WERI-Rb-1 (cell line): ENCODE results near the gene EPHX1.

Experiments
- DNase-seq: peaks from one replicate; pipeline ENCODE4 v3.0.0-alpha.2; 2020
- H3K27ac ChIP-seq: fragments of 250-450 bp; sonication (Bioruptor Pico); 2 replicates; pipeline ENCODE4 v1.5.1; 2020; ENCODE audit warnings: mild to moderate bottlenecking, moderate library complexity
- H3K27me3 ChIP-seq: fragments of 250-450 bp; sonication (Bioruptor Pico); 2 replicates; pipeline ENCODE4 v1.5.1; 2021; ENCODE audit warnings: mild to moderate bottlenecking, low read depth, moderate library complexity; ENCODE audit not compliant: insufficient read depth, severe bottlenecking
- H3K36me3 ChIP-seq: fragments of 250-450 bp; sonication (Bioruptor Pico); 2 replicates; pipeline ENCODE4 v1.5.1; 2020; ENCODE audit warnings: mild to moderate bottlenecking, moderate library complexity
- H3K4me3 ChIP-seq: 2 replicates; pipeline ENCODE4 v1.5.1; 2011; ENCODE audit warnings: low read depth, mild to moderate bottlenecking, control low read depth, low read length
- H3K9me3 ChIP-seq: fragments of 250-450 bp; sonication (Bioruptor Pico); 2 replicates; pipeline ENCODE4 v1.5.1; 2021; ENCODE audit warnings: mild to moderate bottlenecking, moderate library complexity; ENCODE audit not compliant: severe bottlenecking
- CTCF ChIP-seq: IDR thresholded peaks from 2 replicates; pipeline ENCODE4 v1.5.1; 2011; ENCODE audit warnings: low read depth, mild to moderate bottlenecking, control low read depth, inconsistent platforms, low read length

Gene EPHX1

GRCh38 chr1:225863167-225863566 lies 53.2 kb downstream of the EPHX1 start:
- TF ChIP-seq CTCF, result no peak
- DNase-seq, result no peak
- Histone ChIP-seq H3K36me3 (no peaks in the 10 kb centered on the region), H3K9me3 (no peaks in the 10 kb centered on the region), H3K27ac (no peak overlapping the region), H3K27me3 (no peaks in the 10 kb centered on the region), H3K4me3 (no peak overlapping the region)

DNA sequence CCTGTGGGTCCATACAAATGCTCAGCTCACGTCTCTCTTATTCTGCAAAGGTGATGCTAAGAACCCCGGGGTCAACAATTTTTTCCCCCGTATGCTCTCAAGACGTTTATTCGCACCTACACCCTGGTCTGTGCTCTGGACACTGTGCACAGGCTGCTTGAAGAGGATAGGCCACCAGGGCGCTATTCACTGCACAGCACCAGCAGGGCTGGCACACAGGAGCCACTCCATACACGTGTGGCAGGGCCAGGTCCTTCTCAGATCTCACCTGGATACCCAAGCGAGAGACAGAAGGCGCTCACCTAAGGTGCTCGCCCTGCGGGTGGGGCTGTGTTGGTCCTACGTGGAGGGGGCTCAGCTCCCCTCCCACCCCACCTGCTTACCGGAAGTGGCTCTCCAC lies 55.6 kb downstream of the EPHX1 start:
- no peak overlapping the region for H3K4me3 ChIP-seq
- no peaks in the 10 kb centered on the region for H3K9me3 ChIP-seq
- TF ChIP-seq CTCF, result no peak
- no peak overlapping the region for H3K27ac ChIP-seq
- no peaks in the 10 kb centered on the region for H3K27me3 ChIP-seq
- DNase-seq, result no peak
- H3K36me3 ChIP-seq, result no peaks in the 10 kb centered on the region

- Histone ChIP-seq H3K27ac (no peak overlapping the region), H3K36me3 (no peaks in the 10 kb centered on the region), H3K9me3 (no peaks in the 10 kb centered on the region), H3K4me3 (no peak overlapping the region), H3K27me3 (no peaks in the 10 kb centered on the region)
- TF ChIP-seq CTCF, result no peak
- DNase-seq, result no peak
Observed at GRCh38 chr1:225866061-225866837, 56.3 kb downstream of the EPHX1 start.

DNA sequence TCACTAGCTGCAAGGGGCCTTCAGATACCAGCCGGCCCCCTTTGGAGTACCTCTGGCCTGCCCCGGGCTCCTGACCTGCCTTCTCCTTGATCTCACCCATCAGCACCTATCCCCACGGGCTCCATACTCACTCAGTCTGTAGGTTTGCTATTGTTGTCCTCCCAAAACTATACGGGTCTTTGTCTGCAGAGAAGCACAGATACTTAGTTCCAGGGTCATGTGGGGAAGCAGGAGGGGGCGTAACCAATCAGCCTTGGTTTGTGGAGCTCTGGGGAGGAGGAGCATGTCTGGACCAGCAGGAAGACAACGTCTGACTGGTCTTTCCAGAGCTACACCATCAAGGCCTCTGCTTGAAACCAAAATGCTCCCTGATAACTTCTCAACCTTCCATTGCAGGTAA lies 57.1 kb downstream of the EPHX1 start:
- H3K27me3 ChIP-seq, result no peaks in the 10 kb centered on the region
- H3K4me3 ChIP-seq, result no peak overlapping the region
- H3K9me3 ChIP-seq, result no peaks in the 10 kb centered on the region
- no peak overlapping the region for H3K27ac ChIP-seq
- H3K36me3 ChIP-seq, result no peaks in the 10 kb centered on the region
- no peak for DNase-seq
- no peak for TF ChIP-seq CTCF

GRCh38 chr1:225868631-225869330 lies 58.9 kb downstream of the EPHX1 start:
- Histone ChIP-seq H3K36me3 (no peaks in the 10 kb centered on the region), H3K4me3 (no peak overlapping the region), H3K27ac (peak overlapping the region; percentile 63), H3K9me3 (no peaks in the 10 kb centered on the region), H3K27me3 (no peaks in the 10 kb centered on the region)
- TF ChIP-seq CTCF, result no peak
- peak; percentile 78 for DNase-seq
